Prostate gland (tissue), 2 donors: ENCODE data around the gene TRAF3IP1. TPM values are rescaled to one million over a fixed set of nuclear protein-coding genes. Genes with fewer than 3 reads are reported as not detected.

Experiments used
- DNase-seq: peaks from one replicate; pipeline ENCODE4 v3.0.0-alpha.2; 2019; ENCODE audit warnings: low spot score
- H3K27ac ChIP-seq, 2 donors: fragments of 200-600 bp; sonication (generic); 2 replicates each; pipeline ENCODE4 v1.5.1; 2017 to 2019
- H3K27me3 ChIP-seq: fragments of 200-600 bp; sonication (generic); replicated peaks from 2 replicates; pipeline ENCODE4 v1.5.1; 2019; ENCODE audit not compliant: insufficient read depth
- H3K36me3 ChIP-seq, 2 donors: fragments of 200-600 bp; sonication (generic); 1 replicate in 1 of 2; 2 replicates in 1 of 2; pipeline versions ENCODE4 v1.5.1 to v1.8.1; 2017 to 2019
- H3K4me1 ChIP-seq: fragments of 200-600 bp; sonication (generic); replicated peaks from 2 replicates; pipeline ENCODE4 v1.5.1; 2019
- H3K4me3 ChIP-seq, 2 donors: fragments of 200-600 bp; sonication (generic); 2 replicates each; pipeline ENCODE4 v1.5.1; 2017 to 2019
- H3K9me3 ChIP-seq: fragments of 200-600 bp; sonication (generic); 2 replicates; pipeline ENCODE4 v1.5.1; 2017
- POLR2A ChIP-seq: fragments of 450-650 bp; IDR thresholded peaks from one replicate; pipeline ENCODE4 v1.6.1; 2016; ENCODE audit warnings: antibody characterized with exemption, mild to moderate bottlenecking
- POLR2AphosphoS5 ChIP-seq: sonication (generic); formaldehyde crosslinking; IDR thresholded peaks from one replicate; pipeline ENCODE4 v1.6.1; 2017; ENCODE audit warnings: antibody characterized with exemption
- WGBS: methylation state at CpG from one replicate; pipeline ENCODE4 v1.1.5; 2018; 5-methylcytosine and 5-hydroxymethylcytosine counted together
- intact Hi-C: fragments of 100-400 bp; cut with DNase I; formaldehyde crosslinking; loops from one replicate; pipeline ENCODE4 v1.14.2; 2022
- total RNA-seq, 2 donors: library from RNA; depleted of rRNA; stranded (reverse); fragments of >200 nt; gene quantifications; one replicate each; pipeline ENCODE4 v1.1.0, GENCODE V29; 2016
- TF ChIP-seq, protein P1 (sequence below), 4 experiments: fragments of 200-600 bp in 2 of 4; fragments of 450-650 bp in 2 of 4; sonication (generic) in 2 of 4; IDR thresholded peaks; 1 replicate in 3 of 4; 2 replicates in 1 of 4; pipeline ENCODE4 v1.5.1; 2016 to 2019; ENCODE audit warnings: antibody characterized with exemption in 4 of 4, mild to moderate bottlenecking in 2 of 4, moderate library complexity in 2 of 4

The TRAF3IP1 gene
- total RNA-seq, 2 donors from 2014 or later: 14.4 to 18.5 TPM

DNA sequence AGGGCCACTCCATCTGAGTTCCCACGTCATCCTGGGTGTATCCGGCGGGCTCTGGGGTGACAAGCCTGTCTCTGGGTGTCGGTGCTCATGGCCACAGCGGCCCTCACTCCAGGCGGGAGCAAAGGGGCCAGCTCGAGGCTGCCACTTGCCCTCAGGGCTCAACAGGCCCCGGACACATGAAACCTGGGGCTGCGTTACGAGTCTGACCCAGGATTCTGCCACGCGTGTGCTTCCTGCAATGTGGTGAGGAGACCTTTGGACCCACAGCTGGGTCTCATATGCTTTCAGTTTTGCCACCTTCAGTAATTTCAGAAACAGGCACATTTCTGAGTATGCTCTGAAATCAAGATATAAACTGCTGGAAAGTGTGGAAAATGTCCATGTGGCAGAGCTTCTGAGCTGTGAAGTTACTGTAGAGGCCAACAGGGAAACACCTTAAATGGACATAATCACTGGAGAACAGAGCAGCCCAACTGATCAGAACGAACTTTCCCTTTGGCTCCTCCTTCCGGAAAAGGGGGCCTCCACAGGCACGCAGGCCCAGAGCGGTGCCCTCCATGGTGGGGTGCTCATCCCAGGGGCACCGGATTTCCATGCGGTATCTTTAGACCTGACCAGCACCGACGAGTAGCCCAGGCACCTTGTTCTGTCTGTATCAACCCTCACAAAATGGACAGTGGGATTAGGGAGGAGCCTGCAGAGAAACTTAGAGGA, 46.0 kb upstream of the TRAF3IP1 start:
- H3K27ac ChIP-seq: no peak overlapping the region
- no peaks in the 10 kb centered on the region for H3K4me1 ChIP-seq
- intact Hi-C loops: no loop called here
- DNase-seq: no peak
- TF ChIP-seq POLR2A (no peak), POLR2AphosphoS5 (no peak)
- TF ChIP-seq, protein P1, sequence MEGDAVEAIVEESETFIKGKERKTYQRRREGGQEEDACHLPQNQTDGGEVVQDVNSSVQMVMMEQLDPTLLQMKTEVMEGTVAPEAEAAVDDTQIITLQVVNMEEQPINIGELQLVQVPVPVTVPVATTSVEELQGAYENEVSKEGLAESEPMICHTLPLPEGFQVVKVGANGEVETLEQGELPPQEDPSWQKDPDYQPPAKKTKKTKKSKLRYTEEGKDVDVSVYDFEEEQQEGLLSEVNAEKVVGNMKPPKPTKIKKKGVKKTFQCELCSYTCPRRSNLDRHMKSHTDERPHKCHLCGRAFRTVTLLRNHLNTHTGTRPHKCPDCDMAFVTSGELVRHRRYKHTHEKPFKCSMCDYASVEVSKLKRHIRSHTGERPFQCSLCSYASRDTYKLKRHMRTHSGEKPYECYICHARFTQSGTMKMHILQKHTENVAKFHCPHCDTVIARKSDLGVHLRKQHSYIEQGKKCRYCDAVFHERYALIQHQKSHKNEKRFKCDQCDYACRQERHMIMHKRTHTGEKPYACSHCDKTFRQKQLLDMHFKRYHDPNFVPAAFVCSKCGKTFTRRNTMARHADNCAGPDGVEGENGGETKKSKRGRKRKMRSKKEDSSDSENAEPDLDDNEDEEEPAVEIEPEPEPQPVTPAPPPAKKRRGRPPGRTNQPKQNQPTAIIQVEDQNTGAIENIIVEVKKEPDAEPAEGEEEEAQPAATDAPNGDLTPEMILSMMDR (IDR thresholded peaks at IDR 0.05): no peak
- peaks cover 0 to 22% of the 10 kb centered on the region in 2 donors for H3K36me3 ChIP-seq
- WGBS: 88% methylated on average over 20 of the region's 20 CpGs
- H3K4me3 ChIP-seq: no peak overlapping the region
- no peaks in the 10 kb centered on the region for H3K9me3 ChIP-seq
- no peaks in the 10 kb centered on the region for H3K27me3 ChIP-seq

DNA sequence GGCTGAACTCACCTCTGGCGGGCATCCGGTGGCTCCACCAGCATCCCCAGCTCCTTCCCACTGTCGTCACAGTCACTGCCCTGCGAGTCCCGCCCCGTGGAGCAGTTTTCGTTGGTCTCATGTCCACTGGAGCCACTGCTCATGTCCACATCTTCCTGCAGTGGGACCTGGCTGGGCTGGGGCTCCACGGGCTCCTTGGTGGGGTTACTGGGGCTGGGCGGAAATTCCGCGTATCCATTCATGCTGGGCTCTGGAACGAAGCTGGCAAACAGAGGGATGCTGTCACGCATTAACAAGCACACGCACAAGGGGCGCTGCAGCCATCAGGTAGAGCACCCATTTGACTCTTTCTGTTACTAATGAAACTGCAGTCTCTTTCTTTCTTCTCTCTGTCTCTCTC, 42.6 kb upstream of the TRAF3IP1 start:
- TF ChIP-seq, protein P1 (IDR thresholded peaks at IDR 0.05): no peak
- TF ChIP-seq POLR2A (no peak), POLR2AphosphoS5 (no peak)
- 73% methylated on average over 15 of the region's 15 CpGs for WGBS
- Histone ChIP-seq H3K27ac (no peak overlapping the region), H3K4me3 (no peak overlapping the region), H3K4me1 (peaks cover 2% of the 10 kb centered on the region), H3K9me3 (no peaks in the 10 kb centered on the region), H3K27me3 (no peaks in the 10 kb centered on the region), H3K36me3 (peaks cover 0 to 13% of the 10 kb centered on the region in 2 donors)
- intact Hi-C loops: no loop called here
- DNase-seq: no peak

DNA sequence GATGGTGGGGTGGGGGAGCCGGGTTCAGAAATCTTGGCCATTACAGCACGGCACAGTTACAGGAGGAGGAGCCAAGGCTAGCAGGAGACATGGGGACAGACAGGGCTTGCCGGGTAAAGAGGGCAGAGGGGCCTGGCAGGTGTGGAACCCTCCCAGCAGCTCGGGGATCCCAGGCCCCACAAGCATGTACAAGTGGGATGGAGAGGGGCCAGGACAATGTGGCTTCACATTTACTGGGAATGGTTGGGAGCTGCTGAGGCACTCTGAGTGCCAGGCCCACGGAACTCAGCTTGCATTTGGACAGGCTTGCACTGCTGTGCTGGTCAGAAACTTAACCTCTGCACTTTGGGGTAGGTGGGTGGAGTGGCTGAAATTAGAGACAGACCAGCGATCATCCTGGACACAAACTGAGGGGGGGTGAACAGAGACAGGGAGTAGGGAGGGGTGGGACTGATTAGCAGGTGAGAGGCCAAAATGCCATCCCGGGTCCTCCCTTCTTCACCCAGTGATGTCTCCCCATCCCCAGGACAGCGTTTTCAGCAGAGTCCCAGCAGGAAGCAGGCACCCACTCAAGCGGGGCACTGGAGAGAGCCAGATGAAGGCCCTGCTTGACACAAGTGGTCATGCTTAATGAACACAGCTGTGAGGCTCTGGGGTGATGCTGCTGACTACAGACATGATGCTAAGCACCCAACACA, 41.5 kb upstream of the TRAF3IP1 start:
- H3K4me3 ChIP-seq: no peak overlapping the region
- 52% methylated on average over 9 of the region's 9 CpGs for WGBS
- H3K4me1 ChIP-seq: peaks cover 12% of the 10 kb centered on the region
- intact Hi-C loops: no loop called here
- H3K36me3 ChIP-seq: peaks cover 0 to 9% of the 10 kb centered on the region in 2 donors
- no peaks in the 10 kb centered on the region for H3K9me3 ChIP-seq
- TF ChIP-seq POLR2A (no peak), POLR2AphosphoS5 (no peak)
- TF ChIP-seq, protein P1 (IDR thresholded peaks at IDR 0.05): no peak
- no peaks in the 10 kb centered on the region for H3K27me3 ChIP-seq
- no peak for DNase-seq
- H3K27ac ChIP-seq: no peak overlapping the region

DNA sequence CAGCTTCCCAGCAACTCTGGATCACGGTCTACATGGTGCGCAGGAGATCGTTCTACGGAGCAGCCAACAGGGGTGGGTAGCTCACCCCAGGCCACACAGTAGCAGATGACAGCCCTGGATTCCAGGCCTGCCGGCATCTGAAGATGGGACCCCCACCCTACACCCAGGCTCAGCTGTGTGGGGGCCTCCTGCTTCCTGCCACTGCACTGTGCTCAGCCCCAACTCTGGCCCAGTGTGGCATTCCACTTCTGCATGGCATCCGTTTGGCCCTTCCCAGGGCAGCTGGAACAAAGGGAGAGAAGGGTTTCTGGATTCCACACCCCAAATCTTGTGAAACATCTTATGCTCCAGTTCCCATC, 41.0 kb upstream of the TRAF3IP1 start:
- TF ChIP-seq POLR2AphosphoS5 (no peak), POLR2A (no peak)
- TF ChIP-seq, protein P1 (IDR thresholded peaks at IDR 0.05): no peak
- 91% methylated on average over 6 of the region's 6 CpGs for WGBS
- H3K9me3 ChIP-seq: no peaks in the 10 kb centered on the region
- DNase-seq: no peak
- H3K4me1 ChIP-seq: peaks cover 17% of the 10 kb centered on the region
- intact Hi-C loops: no loop called here
- no peak overlapping the region for H3K27ac ChIP-seq
- no peak overlapping the region for H3K4me3 ChIP-seq
- H3K27me3 ChIP-seq: no peaks in the 10 kb centered on the region
- peaks cover 0 to 9% of the 10 kb centered on the region in 2 donors for H3K36me3 ChIP-seq
